HPDE6-E6E7 (cell line): ENCODE measurements around the gene SRRM4.
A peak's percentile ranks its signal among the peaks of the same experiment; 100 is the strongest.

Source experiments
- DNase-seq: peaks from one replicate; pipeline ENCODE4 v3.0.0; 2011; ENCODE audit warnings: missing footprints; ENCODE audit errors: extremely low spot score

Gene SRRM4

DNA sequence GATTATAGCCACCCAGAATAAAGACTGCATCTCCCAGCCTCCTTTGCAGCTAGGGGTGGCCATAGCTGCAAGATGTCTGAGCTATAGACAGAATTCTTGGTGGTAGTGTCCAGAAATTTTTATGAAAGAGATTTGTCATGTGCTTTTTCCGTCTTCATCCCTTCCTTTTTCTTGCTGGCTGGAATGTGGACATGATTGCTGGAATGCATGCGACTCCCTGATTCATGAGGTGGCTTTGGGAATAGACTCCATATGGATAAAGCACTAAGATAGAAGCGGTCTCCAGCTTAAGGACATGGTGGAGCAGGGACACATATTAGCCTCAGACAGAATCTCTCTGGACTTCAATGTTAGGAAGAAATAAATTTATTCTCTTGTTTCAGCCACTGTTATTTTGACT is 187.4 kb downstream of the SRRM4 start:
- no peak for DNase-seq

DNA sequence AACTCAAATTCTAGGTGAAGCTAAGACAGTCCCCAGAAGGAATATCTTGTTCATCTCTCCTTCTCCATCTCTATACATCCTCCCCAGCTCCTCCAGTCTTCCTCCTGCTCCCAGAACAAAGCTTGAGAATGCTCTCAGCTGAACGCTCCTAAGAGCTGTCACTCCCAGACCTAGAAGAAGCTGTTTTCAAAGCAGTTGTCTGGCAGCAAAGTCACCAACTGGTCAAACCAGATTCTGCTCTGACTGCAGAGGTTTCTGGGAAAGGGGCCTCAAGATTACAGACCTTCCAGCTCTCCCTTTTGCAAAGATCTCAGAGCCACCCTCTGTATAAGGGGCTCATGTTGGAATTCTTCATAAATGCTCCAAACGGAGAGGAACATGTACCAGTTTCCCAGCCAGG is 187.8 kb downstream of the SRRM4 start:
- DNase-seq, result no peak

DNA sequence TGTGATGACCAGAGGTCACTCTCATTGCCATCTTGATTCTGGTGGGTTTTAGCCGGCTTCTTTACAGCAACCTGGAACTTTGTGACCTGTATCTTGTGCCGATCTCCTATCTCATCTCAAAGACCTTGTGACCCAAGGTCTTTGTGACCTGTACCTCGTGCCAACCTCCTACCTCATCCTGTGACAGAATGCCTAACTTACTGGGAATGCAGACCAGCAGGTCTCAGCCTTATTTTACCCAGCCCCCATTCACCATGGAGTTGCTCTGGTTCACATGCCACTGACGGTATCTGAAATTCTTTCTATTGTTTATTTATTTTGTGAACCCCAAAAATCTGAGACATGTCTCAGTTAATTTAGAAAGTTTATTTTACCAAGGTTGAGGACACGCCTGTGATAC is 189.9 kb downstream of the SRRM4 start:
- no peak for DNase-seq

GRCh38 chr12:119171691-119172425 is 190.5 kb downstream of the SRRM4 start:
- no peak for DNase-seq

DNA sequence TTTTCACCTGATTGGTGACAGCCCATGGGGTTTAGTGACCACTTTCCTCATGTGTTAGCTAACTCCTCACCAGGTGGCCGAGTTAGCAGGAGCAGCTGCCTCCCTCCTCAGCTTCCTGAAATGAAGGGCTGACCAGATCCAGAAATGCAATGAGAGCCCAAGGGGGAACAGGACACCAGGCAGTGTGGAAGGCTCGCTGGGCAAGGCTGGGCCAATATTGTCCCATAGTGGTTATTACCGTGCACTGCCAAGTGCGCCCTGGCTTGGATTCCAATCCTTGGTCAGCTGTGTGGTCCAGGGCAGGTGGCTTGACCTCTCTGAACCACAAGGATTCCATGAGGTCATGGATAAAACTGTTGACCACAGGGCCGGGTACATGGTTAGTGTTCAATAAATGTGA is 193.7 kb downstream of the SRRM4 start:
- no peak for DNase-seq

DNA sequence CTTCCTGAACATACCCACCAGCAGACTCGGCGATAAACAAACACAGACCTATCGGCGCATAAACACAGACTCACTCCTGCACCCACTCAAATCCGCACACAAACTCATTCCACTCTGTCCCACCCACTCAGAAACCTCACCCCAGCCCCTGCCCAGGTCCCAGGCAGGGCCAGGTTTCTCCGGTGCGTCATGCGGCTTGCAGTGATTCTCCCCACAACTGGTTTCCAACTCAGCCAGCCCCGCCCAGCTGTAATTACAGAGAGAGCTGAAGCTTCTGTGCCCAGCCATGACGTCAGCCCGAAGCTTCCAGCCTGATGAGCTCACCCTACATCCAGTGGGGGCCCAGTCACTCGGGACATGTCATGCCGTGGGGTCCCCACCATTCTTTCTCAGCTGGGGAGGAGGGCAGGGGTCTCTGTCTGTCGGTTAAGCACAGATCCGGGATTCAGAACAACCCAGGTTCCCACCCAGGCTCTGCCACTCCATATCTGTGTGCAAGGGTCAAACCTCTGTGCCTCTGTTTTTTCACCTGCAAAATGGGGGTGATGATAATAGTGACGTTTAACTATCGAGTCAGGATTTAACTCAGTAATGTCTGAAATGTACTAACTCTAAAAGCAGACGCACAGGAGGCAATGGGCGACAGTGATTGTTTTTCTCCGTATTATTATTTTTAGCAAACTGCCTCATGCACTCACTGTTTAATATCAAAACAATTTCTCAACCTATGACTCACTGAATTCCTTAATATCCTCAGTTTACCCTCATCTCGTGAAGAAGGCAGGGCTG is 195.1 kb downstream of the SRRM4 start:
- peak; percentile 13 for DNase-seq

DNA sequence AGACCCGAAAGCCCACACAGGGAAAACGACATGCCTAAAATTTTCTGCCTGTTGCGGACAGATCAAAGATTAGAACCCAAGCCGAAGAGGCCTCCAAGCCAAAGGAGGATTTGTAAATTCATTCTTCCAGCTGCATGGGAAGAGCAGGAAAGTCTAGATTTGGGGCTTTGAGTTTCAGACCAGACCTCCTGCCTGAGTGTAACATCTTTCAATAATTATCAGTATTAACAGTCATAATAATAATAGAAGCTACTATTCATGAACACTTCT is 195.7 kb downstream of the SRRM4 start:
- DNase-seq, result no peak

GRCh38 chr12:119177724-119178380 is 196.5 kb downstream of the SRRM4 start:
- no peak for DNase-seq

DNA sequence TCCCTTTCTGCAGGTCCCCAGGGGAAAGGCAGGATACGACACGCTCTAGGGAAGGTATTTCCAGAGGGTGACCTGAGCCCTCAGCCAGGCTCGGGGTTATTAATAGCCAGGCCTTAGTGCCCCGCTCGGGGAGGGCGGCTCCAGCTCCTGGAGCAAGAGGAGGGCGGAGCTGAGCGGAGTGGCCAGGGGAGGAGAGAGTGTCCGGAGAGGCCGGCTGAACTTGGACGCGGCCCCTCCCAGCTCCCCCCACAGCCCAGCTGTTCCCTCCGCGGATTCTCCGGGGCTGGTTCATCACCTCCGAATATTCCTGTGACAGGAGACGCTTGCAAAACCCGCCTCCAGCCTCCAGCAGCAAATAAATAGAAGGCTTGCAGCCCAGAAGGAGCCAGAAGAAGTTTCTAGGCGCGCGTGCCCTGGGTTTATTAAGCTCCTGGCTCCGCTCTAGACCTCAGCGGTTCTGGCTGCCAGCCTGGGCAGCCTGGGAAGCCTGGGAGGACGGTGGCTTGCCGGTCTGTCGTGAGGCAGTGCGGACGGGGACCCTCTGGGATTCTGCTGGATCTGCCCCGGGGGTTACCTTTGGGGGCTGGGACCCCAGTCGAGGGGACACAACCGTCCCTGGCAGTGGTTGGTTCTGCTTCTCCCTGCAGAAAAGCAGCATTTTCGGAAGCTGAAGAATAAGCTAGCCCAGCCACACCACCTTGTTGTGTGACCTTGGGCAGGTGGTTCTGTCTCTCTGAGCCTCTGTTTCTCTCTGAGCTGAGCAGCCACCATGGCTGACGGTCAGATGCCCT is 197.4 kb downstream of the SRRM4 start, which contains the start of gene HSPB8:
TSS of gene HSPB8 (plus strand) at position 388 of the 791 bp plus-strand sequence. CDS start at position 770, 382 bp downstream.
- no peak for DNase-seq

DNA sequence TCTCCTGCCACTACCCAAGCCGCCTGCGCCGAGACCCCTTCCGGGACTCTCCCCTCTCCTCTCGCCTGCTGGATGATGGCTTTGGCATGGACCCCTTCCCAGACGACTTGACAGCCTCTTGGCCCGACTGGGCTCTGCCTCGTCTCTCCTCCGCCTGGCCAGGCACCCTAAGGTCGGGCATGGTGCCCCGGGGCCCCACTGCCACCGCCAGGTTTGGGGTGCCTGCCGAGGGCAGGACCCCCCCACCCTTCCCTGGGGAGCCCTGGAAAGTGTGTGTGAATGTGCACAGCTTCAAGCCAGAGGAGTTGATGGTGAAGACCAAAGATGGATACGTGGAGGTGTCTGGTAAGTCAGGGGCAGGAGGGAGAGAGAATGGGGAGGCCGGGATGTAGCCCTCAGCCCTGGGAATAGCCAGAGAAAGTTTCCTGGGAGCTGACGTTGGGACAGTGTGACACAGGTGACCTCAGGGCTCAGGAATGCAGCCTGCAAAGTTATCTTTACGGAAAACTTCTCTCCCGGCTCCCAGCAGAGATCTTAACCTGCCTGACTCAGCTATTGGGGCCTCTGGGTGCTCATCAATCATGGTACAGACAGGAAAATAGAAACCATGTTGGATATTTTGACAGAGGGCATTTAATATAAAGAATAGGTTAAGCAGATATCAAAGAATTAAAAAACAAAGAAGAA is 198.1 kb downstream of the SRRM4 start:
- no peak for DNase-seq

GRCh38 chr12:119180380-119181040 is 199.2 kb downstream of the SRRM4 start:
- DNase-seq, result no peak

DNA sequence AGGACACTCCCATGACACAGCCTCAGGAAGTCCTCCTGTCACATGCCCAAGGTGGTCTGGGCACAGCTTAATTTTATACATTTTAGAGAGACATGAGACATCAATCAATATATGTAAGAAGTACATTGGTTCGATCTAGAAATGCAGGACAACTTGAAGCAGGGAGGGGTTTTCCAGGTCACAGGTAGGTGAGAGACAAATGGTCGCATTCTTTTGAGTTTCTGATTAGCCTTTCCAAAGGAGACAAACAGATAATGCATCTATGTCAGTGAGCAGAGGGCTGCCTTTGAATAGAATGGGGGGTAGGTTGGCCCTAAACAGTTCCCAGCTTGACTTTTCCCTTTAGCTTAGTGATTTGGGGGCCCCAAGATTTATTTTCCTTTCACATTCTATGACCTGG is 199.9 kb downstream of the SRRM4 start:
- no peak for DNase-seq

- no peak for DNase-seq
Measured at GRCh38 chr12:119181944-119182343, 200.6 kb downstream of the SRRM4 start.

- no peak for DNase-seq
Measured at GRCh38 chr12:119182701-119183493, 201.6 kb downstream of the SRRM4 start.

DNA sequence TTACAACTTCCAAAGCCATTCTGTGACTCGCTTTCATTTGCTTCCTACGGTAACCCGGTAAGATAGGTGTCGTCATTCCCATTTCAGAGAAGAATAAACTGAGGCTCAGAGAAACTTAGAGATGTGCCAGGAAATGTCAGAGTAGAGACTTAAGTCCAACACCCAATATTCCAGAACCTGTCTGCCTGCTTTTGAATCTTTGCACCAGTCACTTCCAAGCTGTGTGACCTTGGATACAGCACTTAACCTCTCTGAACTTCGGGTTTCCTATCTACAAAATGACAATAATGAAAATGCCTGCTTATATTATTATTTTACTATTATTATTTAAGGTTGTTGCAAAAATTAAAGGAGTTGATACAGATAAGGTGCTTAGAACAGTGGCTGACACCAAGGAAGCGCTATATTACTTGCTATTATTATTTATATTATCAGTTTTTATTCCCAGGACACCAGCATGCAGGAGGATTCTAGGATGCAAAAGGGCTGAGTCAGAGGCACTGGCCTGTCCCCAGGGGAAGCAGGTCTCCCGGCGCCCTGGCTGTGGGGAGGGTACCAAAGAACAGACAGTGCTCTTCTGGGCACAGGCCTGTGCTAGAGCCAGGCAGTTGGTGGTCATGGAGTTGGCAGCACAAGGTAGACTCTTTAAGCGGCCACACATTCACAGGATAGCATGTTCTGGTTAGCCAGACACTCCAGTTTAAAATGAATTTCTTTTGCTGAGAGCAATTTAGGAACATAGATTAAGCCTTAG is 202.8 kb downstream of the SRRM4 start:
- DNase-seq, result no peak

DNA sequence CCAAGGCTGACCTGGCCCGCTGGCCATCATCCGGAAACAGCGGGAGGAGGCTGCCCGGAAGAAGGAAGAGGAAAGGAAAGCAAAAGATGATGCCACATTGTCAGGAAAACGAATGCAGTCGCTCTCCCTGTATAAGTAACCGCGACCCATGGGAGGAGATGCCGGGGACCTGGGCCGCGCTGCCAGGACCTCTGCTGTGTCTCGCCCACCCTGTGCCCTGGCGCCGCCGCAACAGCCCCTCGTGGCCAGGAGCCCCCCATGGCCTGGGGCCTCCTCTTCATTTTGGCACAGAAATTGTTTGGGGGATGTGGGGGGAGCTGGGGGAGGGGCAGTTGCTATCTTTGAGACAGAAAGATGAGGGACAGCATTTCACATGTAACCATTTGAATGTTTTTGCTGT is 213.9 kb downstream of the SRRM4 start:
- no peak for DNase-seq

DNA sequence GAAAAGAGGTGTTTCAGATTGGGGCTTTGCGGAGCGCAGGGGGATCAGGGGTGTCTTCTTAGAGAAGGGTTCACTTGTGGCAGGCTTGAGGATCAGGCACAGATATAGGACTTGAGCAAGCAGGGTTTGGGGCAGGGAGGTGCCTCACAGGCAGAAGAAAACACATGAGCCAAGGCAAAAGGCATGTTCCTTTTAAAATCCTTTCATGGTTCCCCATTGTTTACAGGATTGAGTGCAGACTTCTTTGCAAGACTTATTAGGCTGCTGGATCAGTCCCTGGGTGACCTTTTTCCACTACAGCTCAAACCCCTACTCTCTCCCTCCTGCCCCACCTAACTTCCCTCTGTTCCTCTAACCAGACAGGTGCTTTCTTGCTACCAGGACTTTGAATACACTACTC is 217.1 kb downstream of the SRRM4 start:
- no peak for DNase-seq

DNA sequence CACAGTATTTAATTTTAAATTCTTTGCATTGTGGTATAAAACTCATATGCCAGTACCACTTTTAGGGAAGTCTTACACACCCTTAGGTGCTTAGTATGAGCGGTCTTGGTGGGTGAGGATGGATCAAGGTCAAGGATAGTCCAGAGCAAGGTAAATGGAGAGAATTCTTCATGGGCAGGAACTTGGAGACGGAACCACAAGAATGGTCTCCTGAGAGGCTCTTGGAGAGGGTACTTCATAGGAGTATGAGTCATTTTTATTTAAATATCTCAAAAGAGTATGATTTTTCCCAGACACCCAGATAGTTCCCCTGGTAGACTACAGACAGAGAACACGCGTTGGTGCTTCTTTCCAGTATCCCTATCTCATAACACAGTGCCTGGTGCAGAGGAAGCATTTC is 219.3 kb downstream of the SRRM4 start:
- DNase-seq, result no peak

DNA sequence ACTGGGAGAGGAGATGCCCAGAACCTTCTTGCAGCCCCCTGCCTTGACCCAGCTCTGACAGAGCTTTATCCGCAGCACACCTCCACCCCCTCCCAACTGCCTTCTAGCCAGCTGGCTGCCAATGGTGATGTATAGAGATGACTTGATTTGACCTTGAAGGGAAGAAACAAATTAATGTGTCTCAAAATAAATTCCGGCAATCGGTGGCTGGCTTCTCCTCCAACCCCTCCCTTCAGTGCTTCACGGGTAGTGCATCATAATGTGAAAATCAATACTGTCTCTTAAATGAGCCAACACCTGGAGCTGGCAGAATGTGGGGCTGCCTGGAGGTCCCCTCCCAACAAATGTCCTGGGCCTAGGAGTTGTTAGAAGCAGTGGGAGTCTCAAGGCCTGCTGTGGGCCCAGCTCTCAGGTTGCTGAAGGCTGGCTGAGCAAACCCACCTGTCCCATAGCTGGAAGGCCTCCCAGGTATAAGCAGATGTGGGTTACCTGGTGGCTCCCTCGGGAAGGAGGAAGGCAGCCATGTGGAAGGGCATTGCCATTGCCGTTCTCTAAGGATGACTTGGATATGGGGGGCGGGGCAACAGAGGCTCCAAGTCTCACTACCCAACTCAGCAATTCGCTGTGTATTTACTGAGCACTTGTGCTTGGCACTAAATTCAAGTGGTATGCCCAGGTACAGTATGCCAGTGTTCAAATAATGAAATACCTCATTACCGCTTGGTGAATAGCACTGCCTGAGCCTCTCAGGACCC is 220.6 kb downstream of the SRRM4 start:
- no peak for DNase-seq
